ENCODE data around the gene AHNAK.

Gene AHNAK

DNA sequence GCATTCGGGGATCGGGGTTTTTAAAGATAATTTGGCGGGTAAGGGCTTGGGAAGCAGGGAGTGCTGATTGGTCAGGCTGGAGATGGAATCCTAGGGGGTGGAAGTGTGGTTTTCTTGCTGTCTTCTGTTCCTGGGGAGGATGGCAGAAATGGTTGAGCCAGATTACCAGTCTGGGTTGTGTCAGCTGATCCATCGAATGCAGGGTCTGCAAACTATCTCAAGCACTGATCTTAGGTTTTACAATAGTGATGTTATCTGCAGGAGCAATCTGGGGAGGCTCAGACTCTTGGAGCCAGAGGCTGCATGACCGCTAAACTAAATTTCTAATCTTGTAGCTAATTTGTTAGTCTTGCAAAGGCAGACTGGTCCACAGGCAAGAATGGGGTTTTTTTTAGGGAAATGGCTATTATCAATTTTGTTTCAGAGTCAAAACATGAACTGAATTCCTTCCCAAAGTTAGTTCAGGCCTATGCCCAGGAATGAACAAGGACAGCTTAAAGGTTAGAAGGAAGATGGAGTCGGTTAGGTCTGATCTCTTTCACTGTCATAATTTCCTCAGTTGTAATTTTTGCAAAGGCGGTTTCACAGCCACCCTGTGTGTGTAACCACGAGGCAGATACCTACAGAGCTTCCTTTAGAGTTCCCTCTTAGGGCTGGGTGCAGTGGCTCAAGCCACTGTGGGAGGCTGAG is 117.6 kb downstream of the AHNAK start:
- no peak for DNase-seq

DNA sequence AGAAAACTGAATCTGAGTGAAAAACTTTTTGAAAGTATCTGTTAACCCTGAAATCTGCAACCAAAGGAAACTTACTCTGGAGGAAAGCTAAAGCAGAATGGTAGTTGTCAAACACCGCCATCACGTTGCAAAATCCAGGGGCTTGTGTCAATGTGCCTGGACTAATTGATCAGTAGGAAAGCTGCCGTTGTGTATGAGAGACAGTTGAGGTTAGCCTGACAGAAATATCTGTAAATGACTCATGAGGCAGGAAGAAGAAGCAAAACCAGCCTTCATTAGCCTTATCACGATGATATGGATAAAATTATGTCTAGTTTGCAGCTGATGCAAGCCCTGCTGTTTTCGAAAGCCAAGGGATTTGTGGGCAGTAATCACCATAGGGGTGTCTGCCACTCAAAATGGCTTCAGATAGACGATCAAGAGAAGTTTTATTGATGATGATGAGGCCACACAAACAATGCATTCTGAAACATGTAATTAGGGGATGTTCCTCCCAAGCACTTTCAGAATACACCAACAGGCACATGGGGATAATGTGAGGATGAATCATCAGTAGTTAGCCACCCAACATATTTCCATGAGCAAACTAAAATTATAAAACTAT is 118.9 kb downstream of the AHNAK start:
- no peak for DNase-seq

- no peak for DNase-seq
Measured at GRCh38 chr11:62423012-62423411, 123.6 kb downstream of the AHNAK start.

- DNase-seq, result no peak
Measured at GRCh38 chr11:62421996-62422395, 124.6 kb downstream of the AHNAK start.

DNA sequence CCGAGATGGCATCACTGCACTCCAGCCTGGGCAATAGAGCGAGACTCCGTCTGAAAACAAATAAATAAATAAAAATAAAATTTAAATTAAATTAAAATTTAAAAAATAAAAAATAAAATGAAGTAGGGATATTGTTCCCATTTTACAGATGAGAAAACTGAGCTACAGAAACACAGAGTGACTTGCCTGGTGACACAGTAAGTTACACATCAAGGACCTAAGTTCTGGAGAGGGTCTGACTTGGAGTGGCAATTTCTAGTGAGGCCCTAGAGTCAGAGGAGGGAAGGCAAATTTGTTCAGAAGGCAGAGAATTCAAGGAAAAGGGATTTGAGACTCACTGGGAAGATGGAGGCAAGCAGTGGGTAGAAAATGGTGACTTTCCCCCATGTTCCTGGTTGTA is 125.7 kb downstream of the AHNAK start:
- DNase-seq, result no peak

- no peak for DNase-seq
Measured at GRCh38 chr11:62419943-62420342, 126.7 kb downstream of the AHNAK start.

DNA sequence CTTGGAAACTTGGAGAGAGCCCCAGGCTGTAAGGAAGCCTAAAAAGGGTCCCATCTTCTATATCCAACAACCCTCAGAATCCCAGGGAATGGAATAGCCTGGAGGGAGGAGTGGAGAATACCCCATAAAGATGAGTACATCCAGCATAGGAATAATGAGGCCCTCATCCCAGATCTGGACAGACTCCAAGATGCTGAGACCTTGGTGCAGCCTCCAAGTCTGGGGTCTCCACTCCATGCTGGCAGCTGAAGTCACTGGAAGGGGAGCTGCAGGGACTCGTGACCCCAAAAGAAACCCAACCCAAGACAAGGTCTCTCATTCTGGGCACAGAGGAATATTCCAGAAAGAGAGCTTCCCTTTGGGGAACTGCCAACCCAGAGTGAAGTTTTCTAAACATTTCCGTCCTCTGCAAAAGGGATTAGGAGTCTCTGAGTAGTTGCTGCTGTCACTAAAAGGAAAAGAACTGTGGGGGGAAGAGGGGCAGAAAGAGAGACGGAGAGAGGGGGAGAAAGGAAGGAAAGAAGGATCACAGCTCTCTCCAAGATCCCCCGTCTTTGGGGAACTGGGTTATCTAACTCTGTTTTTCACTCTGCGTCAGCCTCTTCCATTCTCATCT is 127.2 kb downstream of the AHNAK start:
- DNase-seq, result no peak

DNA sequence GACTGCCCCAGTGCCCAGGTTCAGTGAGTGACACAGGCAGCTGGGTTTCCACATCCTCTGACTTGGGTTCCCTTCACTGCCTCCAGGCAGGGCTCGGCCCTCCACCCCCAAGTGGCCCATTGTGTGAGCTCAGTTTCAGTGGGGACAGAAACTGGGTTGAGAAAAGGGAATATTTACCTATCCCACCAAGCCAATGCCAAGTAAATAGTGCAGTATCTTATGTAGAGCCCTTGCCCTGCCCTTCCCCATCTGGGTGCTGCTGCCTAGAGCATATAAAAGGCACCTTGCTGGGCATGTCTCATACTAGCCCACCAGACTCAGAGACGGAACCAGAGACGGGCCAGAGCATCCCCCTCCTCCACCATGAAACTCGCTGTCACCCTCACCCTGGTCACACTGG is 127.9 kb downstream of the AHNAK start, which contains the start of gene SCGB1A1:
SCGB1A1 (plus strand) TSS at position 301 of the 400 bp plus-strand sequence; CDS start at position 364, 63 bp downstream.
- no peak for DNase-seq

GRCh38 chr11:62418136-62418535 is 128.5 kb downstream of the AHNAK start:
- no peak for DNase-seq

GRCh38 chr11:62416596-62416995 is 130.0 kb downstream of the AHNAK start:
- no peak for DNase-seq

GRCh38 chr11:62413060-62413696 is 133.4 kb downstream of the AHNAK start:
- no peak for DNase-seq

DNA sequence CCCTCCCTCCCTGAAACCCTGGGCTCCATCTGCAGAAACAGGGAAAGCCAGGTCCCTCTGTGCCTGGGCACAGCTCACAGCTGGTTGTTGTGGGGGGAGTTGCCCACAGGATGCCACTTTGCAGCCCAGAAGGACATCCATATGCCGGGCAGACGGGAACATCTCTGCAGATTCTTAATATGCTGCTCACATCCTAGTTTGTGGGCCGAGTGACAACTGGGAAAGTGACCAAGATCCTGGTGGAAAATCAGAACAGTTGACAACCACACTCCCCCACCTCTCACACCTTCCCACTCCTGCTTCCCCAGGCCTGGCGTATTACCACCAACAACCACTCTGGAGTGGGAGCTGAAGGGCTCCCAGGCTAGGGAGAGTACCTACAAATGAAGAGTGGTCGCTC is 135.1 kb downstream of the AHNAK start:
- DNase-seq, result no peak

DNA sequence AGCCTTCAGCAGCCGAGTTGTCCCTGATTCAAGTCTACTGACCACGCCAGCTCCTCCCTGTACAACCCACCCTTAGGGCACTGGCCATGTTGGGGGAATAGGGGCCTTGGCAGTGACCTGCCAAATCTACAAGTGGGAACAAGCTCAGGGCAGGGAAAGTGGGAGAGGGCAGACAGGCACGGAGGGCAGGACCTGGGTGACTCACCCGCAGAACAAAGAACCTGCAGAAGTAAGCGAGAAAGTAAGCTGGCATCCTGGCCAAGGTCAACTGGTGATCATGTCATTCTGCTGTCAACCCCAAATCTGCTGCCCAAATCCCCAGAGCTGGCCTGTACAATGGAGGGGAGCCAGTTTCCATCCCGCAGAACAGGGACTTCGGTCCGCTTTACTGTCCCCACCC is 135.6 kb downstream of the AHNAK start:
- DNase-seq, result no peak

- no peak for DNase-seq
Measured at GRCh38 chr11:62409831-62410230, 136.8 kb downstream of the AHNAK start.

GRCh38 chr11:62406034-62406433 is 140.6 kb downstream of the AHNAK start:
- DNase-seq, result no peak

DNA sequence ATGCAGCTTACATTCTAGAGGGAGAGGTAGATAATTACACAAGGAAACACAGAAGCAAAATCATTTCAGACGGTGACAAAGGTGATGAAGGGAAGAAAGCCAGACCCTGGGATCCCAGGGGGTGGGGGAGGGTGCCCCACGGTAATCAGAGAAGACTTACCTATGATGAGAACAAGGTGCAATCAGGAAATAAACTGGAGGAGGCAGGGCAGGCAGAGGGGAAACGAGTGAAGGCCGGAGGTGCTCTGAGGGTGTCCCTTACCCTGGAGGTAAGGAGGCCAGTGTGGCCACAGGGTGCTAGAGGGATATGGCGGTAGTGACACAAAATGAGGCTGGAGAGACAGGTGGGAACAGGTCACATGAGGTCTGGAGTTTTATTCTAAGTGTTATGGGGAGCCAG is 141.7 kb downstream of the AHNAK start:
- no peak for DNase-seq

DNA sequence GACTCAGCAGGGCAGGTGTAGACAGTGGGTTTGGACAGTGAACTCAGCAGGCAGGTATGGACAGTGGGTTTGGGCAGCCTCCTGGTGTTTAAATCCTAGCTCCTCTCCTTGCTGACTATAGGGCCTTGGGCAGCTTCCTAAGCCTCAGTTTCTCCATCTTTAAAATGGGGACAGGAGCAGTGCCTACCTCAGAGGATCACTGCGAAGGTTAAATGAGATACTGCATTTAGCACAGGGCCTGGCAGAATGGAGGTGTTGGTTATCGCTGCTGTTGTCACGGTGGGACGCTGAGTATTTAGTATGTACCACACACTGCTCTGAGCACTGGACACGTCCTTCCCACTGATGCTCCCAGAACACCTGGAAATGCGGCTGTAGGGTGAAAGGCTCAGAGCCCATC is 142.2 kb downstream of the AHNAK start:
- no peak for DNase-seq

DNA sequence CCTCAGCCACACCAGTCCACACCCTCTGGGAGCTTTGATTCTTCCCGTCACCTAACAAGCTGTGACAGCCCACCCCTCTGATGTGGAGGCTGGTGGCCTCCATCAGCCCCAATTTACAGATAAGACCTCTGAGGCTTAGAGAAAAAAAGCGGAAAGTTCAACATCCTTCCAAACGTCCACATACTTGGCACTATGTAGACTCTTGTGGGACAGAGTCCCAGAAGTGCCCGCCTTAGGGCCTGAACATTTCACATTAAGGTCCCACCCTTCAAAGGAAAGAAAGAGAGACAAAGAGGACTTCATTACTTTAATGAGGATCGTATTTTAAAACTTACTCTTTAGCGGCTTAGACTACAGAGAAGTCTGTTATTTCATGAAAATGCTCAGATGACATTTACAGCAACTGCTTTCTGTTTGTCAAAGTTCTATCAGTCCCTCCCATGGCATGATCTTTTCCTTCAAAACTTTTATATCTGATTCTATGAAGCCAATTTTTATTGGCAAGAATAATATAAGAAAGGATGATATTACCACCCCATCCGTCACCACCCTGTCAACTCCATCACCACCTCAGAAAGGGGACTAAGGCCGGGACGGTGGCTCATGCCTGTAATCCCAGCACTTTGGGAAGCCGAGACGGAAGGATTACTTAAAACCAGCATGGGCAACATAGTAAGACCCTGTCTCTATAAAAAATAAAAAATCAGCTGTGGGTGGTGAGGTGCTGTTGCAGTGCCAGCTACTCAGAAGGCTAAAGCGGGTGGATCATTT is 143.5 kb downstream of the AHNAK start:
- no peak for DNase-seq

- DNase-seq, result no peak
Measured at GRCh38 chr11:62402226-62402959, 144.2 kb downstream of the AHNAK start.

- no peak for DNase-seq
Measured at GRCh38 chr11:62401811-62402210, 144.8 kb downstream of the AHNAK start.

DNA sequence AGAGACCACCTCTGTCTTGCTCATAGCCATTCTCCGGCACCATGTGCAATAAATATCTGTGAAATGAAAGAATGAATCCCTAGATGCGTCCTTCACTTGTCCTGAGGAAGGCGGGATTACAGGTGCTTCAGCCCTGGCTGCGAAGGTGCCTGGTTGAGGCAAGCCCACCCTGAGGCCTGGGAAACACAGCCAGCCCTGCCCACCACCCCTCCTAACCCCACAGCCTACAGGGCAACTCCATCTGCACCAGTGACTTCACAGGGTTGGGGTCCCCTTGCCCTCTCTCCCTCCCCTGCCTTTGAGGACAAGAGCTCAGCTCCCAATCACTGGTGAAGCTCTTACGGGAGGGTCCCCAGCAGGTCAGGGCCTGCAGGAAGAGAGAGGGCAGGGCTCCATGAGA is 145.2 kb downstream of the AHNAK start:
- no peak for DNase-seq

DNA sequence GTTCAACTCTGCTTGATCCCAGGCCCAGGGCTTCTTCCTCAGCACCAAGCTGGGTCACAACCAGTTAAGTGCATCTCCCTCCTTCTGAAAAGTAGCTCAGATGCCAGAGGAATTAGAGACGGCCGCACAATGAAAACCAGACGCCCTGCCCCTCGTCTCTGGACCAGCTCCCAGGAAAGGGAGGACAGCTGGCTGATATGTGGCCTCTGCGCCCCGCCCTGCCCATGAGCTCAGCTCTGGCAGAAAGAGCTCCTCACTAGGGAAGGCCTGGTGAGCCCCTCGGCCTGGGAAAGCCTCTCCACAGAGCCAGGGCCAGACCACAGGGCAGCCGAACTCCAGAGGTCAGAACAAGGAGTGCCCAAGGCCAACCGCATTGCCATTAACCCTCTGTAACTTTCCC is 145.8 kb downstream of the AHNAK start:
- DNase-seq, result no peak
